ENCODE results near the gene GLRA1.
"Not testable (repeated sequence)": the region's sequence is repeated elsewhere in the genome, so short reads cannot be mapped to it uniquely, and the experiment has no call there.

GLRA1 gene

GRCh38 chr5:151881621-151882225 is 42.9 kb downstream of the GLRA1 start:
- DNase-seq (ENCODE audit: low read depth), result no peak

GRCh38 chr5:151880324-151880723 is 44.3 kb downstream of the GLRA1 start:
- DNase-seq (ENCODE audit: low read depth), result no peak

- DNase-seq (ENCODE audit: low read depth), result no peak
These were observed 51.0 kb downstream of the GLRA1 start for GRCh38 chr5:151873701-151874100.

- DNase-seq (ENCODE audit: low read depth), result no peak
These were observed 52.0 kb downstream of the GLRA1 start for GRCh38 chr5:151872701-151873100.

DNA sequence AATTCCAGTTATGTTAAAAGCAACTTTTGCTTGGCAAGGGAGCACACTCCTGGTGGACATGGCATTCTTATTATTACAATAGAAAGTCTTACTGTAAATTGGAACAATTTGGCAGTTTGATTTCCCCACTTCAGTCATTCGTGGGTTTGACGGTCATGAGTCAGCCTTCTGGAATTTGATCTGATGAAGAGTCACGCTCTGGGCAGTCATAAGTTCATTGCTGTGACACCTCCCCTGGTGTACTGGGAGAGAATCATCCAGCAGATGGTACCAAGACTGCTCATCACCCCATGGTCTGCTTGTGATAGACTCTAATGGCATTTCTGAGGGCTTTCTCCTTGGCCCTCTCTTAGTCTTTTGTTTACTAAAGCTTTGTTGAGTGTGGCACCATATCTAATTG is 53.8 kb downstream of the GLRA1 start:
- DNase-seq (ENCODE audit: low read depth), result no peak

GRCh38 chr5:151870271-151870670 is 54.4 kb downstream of the GLRA1 start:
- DNase-seq (ENCODE audit: low read depth), result no peak

DNA sequence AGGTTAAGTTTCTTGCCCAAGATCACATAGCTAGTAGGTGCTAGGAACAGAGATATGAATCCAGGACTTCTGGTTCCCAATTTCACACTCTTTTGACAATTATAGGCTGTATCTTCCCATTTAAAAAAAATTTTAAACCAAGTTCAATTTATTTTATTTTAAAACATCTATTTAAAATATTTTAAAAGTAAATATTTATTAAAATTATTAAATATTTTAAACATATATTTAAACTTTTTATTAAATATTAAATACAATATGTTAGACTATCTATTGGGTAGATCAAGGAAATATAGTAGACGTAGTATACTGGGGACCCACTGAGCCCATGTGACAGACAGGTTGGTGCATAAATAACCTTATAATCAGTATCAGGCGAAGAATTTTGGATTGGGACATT is 54.8 kb downstream of the GLRA1 start:
- DNase-seq (ENCODE audit: low read depth), result no peak

GRCh38 chr5:151868451-151868850 is 56.2 kb downstream of the GLRA1 start:
- no peak for DNase-seq (ENCODE audit: low read depth)

GRCh38 chr5:151864061-151864748 is 60.4 kb downstream of the GLRA1 start:
- DNase-seq (ENCODE audit: low read depth), result no peak

DNA sequence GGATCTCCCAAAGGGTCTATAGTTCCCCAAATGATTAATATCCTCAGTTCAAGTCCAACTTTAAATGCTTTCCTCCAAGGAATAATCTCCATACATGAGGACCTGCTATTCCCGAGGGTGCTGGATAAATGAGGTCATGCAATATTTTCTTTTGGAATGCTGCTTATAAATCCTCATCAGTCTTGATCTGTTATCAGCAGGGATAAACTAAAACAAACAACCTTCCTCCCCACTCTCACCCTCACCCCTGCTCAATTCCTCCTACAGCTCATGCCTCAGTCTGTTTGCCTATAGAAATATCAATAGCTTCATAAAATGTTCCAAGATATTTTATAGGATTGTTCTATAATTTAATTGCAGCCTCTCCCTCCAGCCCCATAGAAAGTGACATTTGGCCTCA is 61.1 kb downstream of the GLRA1 start:
- DNase-seq (ENCODE audit: low read depth), result no peak

DNA sequence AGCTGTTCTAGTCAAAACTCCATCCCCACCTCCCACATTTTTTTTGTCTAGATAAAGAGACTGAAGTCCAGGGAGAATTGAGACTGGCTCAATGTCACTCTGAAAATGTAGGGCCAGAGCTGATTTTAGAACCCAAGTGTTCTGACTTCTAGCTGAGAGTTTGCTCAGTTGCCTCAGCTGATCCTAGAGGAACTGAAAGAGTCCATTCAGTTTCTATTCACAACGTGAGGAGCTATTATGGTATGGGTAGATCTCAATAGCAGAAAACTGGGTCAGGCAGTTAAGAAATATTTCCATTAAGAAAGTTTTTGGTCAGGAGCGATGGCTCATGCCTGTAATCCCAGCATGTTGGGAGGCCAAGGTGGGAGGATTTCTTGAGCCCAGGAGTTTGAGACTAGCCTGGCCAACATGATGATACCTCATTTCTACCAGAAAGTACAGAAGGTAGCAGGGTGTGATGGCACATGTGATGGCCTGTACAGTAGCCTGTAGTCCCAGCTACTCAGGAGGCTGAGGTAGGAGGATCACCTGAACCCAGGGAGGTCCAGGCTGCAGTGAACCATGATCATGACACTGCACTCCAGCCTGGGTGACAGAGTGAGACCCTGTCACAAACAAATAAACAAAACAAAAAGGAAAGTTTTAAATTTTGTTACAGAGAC is 61.7 kb downstream of the GLRA1 start:
- DNase-seq (ENCODE audit: low read depth), result no peak

DNA sequence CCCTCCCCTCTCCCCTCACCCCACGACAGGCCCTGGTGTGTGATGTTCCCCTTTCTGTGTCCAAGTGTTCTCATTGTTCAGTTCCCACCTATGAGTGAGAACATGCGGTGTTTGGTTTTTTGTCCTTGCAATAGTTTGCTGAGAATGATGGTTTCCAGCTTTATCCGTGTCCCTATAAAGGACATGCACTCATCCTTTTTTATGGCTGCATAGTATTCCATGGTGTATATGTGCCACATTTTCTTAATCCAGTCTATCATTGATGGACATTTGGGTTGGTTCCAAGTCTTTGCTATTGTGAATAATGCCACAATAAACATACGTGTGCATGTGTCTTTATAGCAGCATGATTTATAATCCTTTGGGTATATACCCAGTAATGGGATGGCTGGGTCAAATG is 63.8 kb downstream of the GLRA1 start:
- not testable (repeated sequence) for DNase-seq (ENCODE audit: low read depth)

GRCh38 chr5:151856861-151857260 is 67.8 kb downstream of the GLRA1 start:
- no peak for DNase-seq (ENCODE audit: low read depth)

DNA sequence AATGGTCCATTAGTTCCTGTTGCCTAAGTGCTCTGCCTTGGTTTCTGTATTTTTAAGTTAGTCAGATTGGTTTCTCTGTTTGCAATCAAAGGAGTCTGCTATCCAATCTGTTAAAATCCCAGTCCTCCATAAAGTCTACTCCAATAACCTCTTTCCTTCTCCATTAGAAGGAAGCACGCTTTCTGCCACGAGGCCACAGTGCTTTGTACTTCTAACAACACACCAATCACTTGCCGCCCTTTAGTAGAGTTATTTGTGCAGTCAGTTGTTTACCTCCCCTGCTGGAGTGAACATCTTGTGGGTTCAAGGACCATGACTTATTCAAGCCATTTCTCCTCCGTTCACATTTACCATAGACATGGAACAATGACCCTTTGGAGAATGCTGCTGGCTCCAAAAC is 69.0 kb downstream of the GLRA1 start:
- DNase-seq (ENCODE audit: low read depth), result no peak

DNA sequence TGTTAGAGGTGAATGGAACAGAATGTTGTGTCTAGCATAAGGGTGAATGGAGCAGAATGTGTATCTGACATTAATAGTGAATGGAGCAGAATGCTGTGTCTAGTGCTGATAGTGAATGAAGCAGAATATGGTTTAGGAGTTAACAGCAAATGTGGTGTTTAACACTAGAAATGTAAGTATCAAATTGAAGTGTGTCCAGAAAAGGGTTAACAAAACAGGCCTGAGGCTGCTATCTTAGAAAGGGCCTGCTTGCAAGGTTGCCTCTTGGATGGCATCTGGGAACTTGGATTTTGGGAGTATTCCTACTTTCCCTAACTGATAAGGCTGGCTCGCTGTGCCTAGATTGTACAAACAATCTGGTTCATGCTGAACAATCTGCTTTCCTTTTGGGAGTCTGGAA is 76.8 kb downstream of the GLRA1 start:
- DNase-seq (ENCODE audit: low read depth), result no peak

GRCh38 chr5:151846765-151847164 is 77.9 kb downstream of the GLRA1 start:
- no peak for DNase-seq (ENCODE audit: low read depth)

DNA sequence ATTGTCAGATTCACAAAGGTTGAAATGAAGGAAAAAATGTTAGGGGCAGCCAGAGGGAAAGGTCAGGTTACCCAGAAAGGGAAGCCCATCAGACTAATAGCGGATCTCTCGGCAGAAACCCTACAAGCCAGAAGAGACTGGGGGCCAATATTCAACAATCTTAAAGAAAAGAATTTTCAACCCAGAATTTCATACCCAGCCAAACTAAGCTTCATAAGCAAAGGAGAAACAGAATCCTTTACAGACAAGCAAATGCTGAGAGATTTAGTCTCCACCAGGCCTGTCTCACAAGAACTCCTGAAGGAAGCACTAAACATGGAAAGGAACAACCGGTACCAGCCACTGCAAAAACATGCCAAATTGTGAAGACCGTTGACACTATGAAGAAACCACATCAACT is 91.8 kb downstream of the GLRA1 start:
- DNase-seq (ENCODE audit: low read depth), result not testable (repeated sequence)

DNA sequence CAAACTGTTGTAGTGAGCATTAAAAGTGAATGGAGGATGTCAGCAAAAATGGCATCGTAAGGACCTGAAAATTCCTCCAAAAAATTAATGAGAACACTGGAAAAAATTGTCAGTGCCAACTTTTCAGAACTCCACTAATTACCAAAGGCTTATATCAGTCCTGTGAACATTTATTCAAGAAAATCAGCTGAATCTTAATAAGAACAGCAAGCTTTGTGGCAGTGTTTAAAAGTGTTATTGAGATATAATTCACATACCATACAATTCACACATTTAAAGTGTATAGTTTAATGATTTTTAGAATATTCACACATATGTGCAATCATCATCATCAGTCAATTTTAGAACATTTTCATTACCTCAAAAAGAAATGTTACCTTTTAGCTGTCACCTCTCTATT is 95.3 kb downstream of the GLRA1 start:
- no peak for DNase-seq (ENCODE audit: low read depth)

DNA sequence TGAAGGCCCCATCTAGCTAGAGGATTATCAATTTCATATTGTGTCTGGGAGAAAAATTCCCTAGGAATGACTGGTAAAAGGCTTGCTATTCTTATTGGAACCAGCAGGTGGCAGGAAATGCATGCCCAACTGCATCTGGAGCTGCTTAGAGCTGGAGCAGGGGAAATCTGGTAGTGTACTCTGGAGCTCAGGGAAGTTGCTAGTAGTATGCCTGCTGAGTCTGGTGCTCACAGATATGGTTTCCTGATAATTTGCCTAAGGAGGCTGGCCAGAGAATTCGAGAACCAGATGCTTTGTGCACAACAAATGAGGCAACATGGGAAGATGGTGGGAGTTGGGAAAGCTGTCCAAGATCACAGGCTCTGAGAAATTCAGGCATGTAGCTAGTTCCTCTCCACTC is 99.2 kb downstream of the GLRA1 start:
- DNase-seq (ENCODE audit: low read depth), result no peak

DNA sequence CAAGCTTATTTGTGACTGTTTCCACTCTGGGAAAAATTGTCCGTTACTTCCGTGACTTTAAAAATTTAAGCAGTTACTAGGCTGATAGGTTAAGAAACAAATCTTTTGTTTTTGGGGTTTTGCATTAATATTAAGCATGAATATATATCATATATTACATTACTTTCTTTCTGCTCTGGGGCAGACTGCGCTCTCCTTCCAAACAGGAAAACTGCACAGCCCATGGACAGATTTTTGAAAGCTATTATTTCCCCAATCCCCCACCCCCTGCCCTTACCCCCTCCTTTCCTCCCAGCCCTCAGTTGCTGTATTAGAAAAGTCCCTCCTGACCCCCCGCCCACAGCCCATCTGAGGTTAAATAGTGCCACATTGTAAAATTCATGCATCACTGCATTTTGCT is 102.5 kb downstream of the GLRA1 start:
- no peak for DNase-seq (ENCODE audit: low read depth)

- DNase-seq (ENCODE audit: low read depth), result no peak
These were observed 103.7 kb downstream of the GLRA1 start for GRCh38 chr5:151820903-151821302.

DNA sequence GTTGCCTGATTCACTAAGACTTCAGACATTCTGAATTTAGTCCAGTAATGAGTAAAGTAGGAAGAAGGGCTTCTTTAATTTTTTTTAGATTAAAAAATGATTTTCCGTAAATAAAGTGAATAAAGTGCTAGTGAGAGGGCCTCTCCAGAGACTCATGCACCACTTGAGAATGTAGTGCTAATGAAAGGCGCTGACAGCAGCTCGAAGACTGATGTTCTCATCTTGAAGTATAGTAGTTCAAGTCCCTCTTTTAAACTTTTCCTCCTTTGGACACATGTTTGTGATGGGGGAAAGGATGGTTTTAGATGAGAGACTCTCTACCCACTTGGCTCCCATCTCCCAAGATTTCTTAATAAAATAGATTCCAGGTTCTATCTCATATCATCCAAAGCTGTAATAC is 104.4 kb downstream of the GLRA1 start:
- no peak for DNase-seq (ENCODE audit: low read depth)

GRCh38 chr5:151819830-151820229 is 104.8 kb downstream of the GLRA1 start:
- no peak for DNase-seq (ENCODE audit: low read depth)

DNA sequence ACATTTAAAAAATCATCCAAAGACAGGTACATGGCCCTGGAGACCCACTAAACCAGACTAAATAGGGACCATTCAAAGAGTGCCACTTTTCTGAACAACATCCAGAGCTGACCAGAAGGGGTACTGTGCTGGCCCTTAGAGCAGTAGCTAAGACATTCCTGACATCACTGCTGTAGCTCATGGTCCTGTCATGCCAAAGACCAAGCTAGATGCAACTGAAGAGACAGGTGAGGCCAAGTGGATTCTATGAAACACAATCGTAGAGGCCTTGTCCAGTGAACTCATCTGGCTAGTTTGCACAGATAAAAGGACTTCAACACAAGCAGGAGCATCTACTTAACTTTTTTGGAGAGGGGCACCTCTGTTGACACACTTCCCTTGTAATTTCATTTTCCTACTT is 109.6 kb downstream of the GLRA1 start:
- no peak for DNase-seq (ENCODE audit: low read depth)
